ENCODE results near the gene CFAP52.
"Not testable (repeated sequence)": the region's sequence is repeated elsewhere in the genome, so short reads cannot be mapped to it uniquely, and the experiment has no call there.

Gene CFAP52

GRCh38 chr17:9648521-9649110 is 72.2 kb downstream of the CFAP52 start:
- no peak for DNase-seq

GRCh38 chr17:9658593-9659211 is 82.3 kb downstream of the CFAP52 start:
- no peak for DNase-seq

- DNase-seq, result no peak
These were observed 84.6 kb downstream of the CFAP52 start for GRCh38 chr17:9661027-9661426.

- not testable (repeated sequence) for DNase-seq
These were observed 87.1 kb downstream of the CFAP52 start for GRCh38 chr17:9663511-9663910.

DNA sequence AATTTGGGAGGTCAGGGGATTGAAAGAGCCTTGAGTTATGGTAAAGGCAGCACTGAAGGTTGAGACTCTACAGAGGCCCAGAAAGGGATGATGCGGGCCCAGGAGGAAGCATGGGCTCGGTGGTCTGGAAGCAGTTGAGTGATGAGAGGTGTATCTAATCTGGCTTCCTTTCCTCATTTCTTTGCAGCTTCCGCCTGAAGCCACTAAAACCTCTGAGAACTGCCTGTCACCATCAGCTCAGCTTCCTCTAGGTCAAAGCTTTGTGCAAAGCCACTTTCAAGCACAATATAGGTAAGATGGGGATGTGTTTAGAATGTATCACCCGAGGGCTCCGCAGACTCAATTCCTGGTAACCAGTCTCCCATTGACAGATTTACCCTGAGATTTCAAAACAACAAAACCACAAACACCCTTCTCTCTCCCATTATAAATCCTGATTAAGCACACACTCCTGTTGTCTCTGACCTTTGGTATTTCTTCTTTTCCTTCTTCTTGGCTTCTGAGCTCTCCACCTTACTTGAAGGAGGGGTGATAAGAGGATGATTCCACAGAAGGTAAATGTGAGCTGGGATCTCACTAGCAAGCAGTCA is 90.1 kb downstream of the CFAP52 start:
- DNase-seq, result no peak

DNA sequence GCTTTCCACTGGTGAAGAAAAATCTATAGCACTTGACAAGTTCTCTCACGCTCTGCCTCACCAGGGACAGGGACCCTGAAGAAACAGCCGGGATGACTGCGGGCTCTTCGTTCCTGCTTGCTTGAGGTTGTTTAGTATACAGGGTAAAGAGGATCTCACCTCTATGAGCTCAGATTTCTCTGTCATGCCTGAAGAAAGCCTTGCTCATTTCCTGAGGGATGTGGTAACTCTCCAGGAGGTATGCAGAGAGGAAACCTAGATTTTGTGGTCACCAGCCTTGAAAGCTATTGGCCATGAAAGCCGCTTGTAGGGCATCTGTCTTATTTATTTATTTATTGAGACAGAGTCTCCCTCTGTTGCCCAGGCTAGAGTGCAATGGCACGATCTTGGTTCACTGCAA is 92.1 kb downstream of the CFAP52 start:
- DNase-seq, result no peak

DNA sequence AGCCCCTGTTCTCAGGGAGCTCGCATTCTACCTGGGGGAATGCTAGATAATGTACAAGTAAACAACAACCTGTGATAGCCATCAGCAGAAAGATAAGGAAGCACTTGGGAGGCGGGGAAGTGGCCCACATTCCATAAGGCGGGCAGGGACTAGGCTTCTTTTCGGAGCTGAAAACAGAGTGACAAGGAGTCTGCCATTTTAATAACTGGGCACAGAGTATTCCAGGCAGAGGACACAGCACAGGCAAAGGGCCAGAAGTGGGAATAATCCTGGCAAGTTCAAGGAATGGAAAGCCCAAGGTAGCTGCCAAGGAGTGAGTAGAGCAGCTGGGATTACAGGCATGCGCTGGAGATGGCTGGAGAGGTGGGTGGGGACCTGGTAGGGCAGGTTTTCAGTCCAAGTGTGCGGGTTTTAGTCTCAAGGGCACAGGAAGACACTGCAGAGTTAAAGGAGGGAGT is 93.1 kb downstream of the CFAP52 start:
- no peak for DNase-seq

- no peak for DNase-seq
These were observed 94.2 kb downstream of the CFAP52 start for GRCh38 chr17:9670596-9670995.

GRCh38 chr17:9671559-9671958 is 95.1 kb downstream of the CFAP52 start:
- DNase-seq, result no peak

DNA sequence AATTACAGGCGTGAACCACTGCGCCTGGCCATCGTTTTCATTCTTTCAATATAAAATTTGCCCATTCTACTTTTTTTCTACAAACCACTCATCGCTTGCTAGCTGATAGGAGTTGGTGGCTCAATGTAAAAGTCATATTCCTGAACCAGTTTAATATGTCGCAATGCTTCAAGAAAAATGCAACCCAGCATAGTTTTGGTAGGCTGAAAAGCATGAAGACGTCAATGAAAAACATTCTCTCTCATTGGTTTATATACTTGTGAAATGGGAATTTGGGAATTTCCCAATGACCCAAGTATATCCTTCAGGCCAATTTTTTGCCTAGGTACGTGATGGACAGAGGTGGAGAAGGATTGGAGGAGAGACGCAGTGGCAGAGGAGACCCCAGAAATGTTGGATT is 95.8 kb downstream of the CFAP52 start:
- DNase-seq, result no peak

DNA sequence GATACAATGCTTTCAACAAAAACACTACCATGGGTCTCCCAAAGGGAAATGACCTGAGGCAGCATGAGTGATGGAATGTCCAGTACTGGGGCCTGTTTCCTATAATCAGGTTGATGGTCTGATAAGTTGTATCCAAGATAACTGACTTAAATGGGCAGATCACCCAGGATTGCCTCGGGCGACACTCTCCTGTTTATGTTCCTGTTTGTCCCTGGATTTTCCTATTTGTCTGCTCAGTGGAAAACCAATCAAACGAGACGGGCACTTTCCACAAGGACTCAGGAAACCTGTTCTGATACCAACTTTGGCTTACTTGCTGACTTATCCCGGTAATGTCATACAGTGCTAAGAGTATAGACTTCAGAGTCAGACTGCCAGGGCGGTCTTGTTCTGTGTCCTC is 96.2 kb downstream of the CFAP52 start:
- no peak for DNase-seq

- no peak for DNase-seq
These were observed 99.6 kb downstream of the CFAP52 start for GRCh38 chr17:9676084-9676483.

DNA sequence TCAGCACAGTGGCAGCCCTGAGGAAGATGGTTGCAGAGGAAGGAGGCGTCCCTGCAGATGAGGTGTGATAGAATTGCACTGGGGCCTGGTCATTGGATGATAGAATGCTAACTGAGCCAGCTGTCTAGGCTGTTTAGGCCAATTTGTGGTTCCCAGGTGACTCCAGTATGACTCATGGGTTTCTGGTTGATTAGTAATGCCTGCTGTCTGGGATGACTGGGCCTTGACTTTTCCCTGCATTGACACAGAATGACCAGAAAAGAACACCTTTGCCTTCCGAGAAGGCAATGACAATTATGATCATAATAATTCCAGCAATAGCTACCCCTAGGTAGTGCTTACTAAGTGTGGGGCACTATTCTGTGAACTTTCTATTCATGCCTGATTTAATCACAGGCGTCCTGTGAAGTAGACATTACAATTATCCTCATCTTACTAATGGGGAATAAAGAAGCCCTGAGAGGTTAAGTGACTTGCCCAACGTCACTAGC is 100.4 kb downstream of the CFAP52 start:
- no peak for DNase-seq

DNA sequence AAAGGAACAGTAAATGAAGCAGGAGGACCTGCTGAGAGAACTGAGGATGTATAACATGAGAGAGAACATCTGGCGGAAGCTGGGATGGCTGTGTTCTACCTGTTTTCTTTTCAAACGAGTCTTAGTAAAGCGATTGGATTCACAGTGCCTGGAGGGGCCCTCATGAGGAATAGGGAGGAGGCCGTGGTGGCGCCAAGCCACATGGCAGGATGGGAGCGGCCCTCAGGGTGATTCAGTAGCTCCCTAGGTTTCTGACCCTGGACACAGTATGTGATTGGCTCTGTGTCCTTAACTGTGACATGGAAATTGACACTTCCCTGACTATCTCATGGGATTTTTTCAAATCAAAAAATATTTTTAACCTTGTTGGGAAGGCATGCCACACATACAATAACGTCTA is 101.0 kb downstream of the CFAP52 start:
- DNase-seq, result no peak

- DNase-seq, result no peak
These were observed 101.5 kb downstream of the CFAP52 start for GRCh38 chr17:9677896-9678295.

DNA sequence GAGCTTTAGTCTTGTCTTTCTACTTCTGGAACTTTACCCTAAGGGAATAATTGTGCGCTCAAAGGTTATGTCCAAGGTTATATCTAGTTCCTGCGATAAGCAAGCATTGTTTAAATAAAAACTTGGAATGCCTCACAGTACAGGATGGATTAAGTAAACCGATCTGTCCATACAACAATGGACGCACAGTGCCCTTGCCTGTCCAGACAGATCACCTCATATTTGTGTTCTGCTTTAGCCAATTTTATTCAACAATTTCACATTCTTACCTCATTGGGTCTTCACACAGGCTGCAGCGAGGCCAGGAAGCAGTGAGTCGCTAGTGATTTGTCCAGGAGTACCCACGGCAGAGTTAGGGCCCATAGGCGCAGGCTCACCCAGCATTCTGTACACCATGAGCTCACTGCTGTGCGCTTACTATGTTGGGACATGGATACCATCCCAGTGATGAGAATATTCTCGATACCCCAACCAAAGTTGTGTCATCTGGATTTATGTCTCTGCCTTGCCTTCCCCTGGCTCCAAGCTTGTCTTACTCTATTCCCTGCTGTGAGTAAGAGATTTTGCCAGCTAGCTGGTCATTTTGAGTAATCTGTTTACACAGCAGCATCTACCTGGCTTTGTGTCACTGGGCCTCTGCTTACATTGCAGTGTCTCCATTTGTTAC is 108.6 kb downstream of the CFAP52 start:
- DNase-seq, result no peak

All from central memory CD4-positive, alpha-beta T cell (primary cell).